SK-N-SH treated with all-trans-retinoic acid at 6 μM for 48 hours (cell line): ENCODE data around the gene TUBGCP2.

Experiments used
- ARNTL ChIP-seq: fragments of 450-650 bp; formaldehyde crosslinking; IDR thresholded peaks from 2 replicates; pipeline ENCODE4 v1.5.0; 2020; ENCODE audit warnings: low read depth, mild to moderate bottlenecking, moderate library complexity, borderline replicate concordance
- ESRRG ChIP-seq: fragments of 250-450 bp; sonication (Bioruptor Pico); IDR thresholded peaks from 2 replicates; pipeline ENCODE4 v1.6.1; 2021; ENCODE audit warnings: mild to moderate bottlenecking
- OSR1 ChIP-seq: fragments of 250-450 bp; sonication (Bioruptor Pico); IDR thresholded peaks from 2 replicates; pipeline ENCODE4 v1.8.0; 2022; ENCODE audit warnings: moderate library complexity, mild to moderate bottlenecking, inconsistent platforms
- PPARA ChIP-seq: fragments of 250-450 bp; sonication (Bioruptor Pico); IDR thresholded peaks from 2 replicates; pipeline ENCODE4 v1.5.0; 2020; ENCODE audit warnings: mild to moderate bottlenecking, borderline replicate concordance
- ZC3H10 ChIP-seq: fragments of 250-450 bp; sonication (Bioruptor Pico); IDR thresholded peaks from 2 replicates; pipeline ENCODE4 v1.5.1; 2021; ENCODE audit warnings: mild to moderate bottlenecking, moderate library complexity
- ZFP3 ChIP-seq: fragments of 250-450 bp; sonication (Bioruptor Pico); IDR thresholded peaks from 2 replicates; pipeline ENCODE4 v1.5.0; 2020; ENCODE audit warnings: mild to moderate bottlenecking, moderate library complexity

DNA sequence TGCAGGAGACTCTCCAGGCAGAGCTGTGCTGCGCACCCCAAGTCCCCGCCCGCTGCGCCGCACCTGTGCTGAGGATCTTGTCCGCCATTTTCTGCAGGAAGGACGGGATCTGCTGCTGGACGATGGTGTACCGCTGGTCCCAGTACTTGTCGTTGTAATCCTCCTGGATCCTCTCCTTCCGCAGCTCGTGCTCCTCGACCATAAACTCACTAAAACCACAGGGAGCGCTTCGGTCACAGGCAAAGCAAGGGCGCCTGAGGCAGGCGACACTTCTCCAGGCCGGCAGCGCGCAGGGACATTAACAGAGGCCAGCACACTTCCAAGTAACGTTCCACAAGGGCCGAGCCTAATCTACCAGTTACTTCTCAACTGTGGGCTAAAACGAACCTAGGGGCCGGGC, 18.9 kb downstream of the TUBGCP2 start:
- TF ChIP-seq PPARA (no peak), ZFP3 (no peak), ZC3H10 (CRISPR knock-in tag) (no peak), ARNTL (CRISPR knock-in tag) (no peak), OSR1 (CRISPR knock-in tag) (no peak), ESRRG (CRISPR knock-in tag) (no peak)
